HFF-Myc (cell line): ENCODE data around the gene KCTD2.
"Not testable (repeated sequence)": the region's sequence is repeated elsewhere in the genome, so short reads cannot be mapped to it uniquely, and the experiment has no call there.

ENCODE experiments used
- DNase-seq: peaks from one replicate; pipeline ENCODE4 v3.0.0-alpha.2; 2011; ENCODE audit warnings: low read depth; ENCODE audit errors: extremely low read depth
- H3K4me3 ChIP-seq: replicated peaks from 2 replicates; pipeline ENCODE4 v1.5.1; 2011; ENCODE audit warnings: low read depth, mild to moderate bottlenecking, control low read depth, low read length
- TF ChIP-seq, protein P1 (sequence below): IDR thresholded peaks from 2 replicates; pipeline ENCODE4 v1.5.1; 2012; ENCODE audit warnings: mild to moderate bottlenecking, low read depth, low read length, control low read depth; ENCODE audit errors: missing control alignments

Gene KCTD2

DNA sequence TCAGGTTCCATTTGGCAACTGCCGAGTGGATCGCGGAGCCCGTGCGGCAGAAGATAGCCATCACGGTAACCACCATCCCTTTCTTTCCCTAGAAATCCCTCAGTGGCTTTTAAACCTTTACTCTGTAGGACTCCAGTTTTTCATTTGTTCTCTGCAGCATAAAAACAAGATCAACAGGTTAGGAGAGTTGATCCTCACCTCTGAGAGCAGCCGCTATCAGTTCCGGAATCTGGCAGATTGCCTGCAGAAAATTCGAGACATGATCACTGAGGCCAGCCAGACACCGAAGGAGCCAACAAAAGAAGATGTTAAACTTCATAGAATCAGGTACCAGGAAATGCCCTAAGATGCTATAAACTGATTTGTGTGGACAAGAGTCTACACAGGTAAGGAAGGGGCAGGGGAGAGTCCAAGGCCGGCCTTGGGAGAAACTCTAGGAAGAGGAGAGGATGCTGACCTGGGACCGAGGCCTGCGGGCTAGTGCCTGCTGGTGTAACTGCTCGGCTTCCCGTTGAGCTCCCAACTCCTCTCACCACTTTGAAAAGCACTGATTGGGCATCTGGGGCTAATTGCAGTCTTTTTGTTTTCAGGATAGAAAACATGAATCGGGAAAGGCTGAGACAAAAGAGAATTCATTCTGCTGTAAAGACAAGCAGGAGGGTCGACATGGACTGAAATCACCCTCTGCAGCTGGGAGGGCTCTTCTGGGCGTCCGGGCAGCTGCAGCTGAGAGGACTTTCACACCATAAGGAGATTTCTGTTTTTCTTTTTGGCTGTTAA is 26.5 kb upstream of the KCTD2 start:
- DNase-seq, result no peak
- H3K4me3 ChIP-seq, result no peak overlapping the region
- TF ChIP-seq, protein P1, sequence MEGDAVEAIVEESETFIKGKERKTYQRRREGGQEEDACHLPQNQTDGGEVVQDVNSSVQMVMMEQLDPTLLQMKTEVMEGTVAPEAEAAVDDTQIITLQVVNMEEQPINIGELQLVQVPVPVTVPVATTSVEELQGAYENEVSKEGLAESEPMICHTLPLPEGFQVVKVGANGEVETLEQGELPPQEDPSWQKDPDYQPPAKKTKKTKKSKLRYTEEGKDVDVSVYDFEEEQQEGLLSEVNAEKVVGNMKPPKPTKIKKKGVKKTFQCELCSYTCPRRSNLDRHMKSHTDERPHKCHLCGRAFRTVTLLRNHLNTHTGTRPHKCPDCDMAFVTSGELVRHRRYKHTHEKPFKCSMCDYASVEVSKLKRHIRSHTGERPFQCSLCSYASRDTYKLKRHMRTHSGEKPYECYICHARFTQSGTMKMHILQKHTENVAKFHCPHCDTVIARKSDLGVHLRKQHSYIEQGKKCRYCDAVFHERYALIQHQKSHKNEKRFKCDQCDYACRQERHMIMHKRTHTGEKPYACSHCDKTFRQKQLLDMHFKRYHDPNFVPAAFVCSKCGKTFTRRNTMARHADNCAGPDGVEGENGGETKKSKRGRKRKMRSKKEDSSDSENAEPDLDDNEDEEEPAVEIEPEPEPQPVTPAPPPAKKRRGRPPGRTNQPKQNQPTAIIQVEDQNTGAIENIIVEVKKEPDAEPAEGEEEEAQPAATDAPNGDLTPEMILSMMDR, result no peak

DNA sequence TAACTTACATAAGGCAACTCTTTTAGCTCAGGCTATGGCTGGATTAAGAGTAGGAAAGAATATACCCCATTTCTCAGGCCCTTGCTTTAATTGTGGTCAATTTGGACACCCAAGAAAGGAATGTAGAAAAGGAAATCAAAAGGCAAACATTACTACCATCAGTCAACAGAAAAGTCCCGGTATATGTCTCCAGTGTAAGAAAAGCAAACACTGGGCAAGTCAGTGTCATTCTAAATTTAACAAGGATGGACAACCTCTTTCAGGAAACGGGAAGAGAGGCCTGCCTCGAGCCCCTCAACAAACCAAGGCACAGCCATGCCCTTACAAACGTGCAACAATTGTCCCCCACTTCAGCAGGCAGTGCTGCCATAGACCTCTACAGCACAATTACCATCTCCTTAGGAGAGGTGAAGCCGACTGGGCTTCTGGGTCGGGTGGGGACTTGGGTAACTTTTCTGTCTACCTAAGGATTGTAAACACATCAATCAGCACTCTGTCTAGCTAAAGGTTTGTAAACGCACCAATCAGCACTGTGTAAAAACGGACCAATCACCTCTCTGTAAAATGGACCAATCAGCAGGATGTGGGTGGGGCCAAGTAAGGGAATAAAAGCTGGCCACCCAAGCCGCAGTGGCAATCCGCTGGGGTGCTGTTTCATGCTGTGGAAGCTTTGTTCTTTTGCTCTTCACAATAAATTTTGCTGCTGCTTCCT is 22.2 kb upstream of the KCTD2 start:
- H3K4me3 ChIP-seq, result no peak overlapping the region
- TF ChIP-seq, protein P1, result no peak
- DNase-seq, result no peak

DNA sequence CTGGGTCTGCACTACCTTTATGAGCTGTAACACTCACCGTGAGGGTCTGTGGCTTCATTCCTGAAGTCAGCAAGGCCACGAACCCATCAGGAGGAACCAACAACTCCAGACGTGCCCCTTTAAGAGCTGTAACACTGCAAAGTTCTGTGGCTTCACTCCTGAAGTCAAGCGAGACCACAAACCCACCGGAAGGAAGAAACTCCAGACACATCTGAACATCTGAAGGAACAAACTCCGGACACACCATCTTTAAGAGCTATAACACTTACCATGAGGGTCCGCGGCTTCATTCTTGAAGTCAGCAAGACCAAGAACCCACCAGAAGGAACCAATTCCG is 21.7 kb upstream of the KCTD2 start:
- not testable (repeated sequence) for H3K4me3 ChIP-seq, DNase-seq

DNA sequence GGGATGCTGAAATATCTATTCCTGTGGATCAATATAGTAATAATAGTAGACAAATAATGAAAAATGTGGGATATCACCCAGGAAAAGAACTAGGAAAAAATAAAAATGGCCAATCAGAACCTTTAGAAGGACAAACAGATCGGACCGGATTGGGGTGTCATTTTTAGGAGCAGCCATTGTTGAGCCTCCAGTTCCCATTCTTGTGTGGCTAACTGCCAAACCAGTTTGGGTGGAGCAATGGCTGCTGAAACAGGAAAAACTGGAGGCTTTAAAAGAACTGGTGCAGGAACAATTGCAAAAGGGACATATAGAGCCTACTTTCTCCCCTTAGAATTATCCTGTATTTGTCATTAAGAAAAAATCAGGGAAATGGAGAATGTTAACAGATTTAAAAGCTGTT is 20.4 kb upstream of the KCTD2 start:
- not testable (repeated sequence) for DNase-seq

DNA sequence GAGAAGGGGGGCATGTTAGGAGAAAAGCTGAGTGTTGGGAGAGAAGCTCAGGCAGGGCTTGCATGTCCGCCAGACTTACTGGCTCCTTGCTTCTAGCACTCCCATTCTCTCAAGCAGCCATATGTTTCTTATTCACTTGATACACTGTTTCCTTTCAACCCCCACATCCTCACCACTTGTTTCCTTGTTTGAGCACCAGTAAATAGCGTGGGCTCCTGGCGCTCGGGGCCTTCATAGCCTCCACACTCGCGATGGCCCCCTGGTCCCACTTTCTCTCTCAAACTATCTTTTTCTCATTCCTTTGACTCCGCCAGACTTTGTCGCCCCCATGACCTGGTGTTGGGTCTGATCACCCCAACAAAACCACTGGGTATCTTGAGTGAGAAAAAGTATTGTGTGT is 16.9 kb upstream of the KCTD2 start:
- H3K4me3 ChIP-seq, result no peak overlapping the region
- TF ChIP-seq, protein P1, result no peak
- DNase-seq, result no peak

More for the DNA sequence above, 20.4 kb upstream of the KCTD2 start:
- H3K4me3 ChIP-seq, result not testable (repeated sequence)

DNA sequence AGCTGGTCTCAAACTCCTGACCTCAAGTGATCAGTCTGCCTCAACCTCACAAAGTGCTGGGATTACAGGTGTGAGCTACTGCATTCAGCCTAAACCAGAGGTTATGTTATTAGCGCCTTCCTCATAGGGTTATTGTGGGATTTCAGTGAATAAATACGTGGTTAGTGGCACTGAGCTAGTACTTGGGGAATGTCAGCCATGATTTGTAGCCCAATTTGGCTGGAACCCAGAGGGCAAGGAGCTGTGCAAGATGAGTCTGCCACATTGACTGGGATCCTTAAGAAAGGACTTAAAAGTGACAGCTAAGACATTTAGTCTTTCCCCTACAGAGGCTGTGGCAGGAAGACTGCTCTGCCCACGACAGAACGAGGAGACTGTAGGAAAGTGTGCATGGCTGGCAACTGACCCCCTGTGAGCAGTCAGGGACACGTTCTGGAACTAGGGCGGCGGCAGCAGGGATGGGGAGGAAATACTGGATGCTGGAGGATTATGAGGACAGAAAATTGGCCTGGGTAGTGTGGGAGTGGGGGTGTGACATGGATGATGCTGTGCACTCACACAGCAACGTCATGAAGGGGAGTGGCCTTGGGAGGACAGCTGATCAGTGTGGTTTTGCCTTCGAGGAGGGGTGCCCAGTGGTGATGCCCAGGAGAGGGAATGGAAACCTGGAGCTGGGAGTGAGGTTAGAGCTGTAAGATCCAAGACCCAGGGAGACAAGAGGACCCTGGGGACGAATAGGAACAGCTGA is 14.9 kb upstream of the KCTD2 start:
- H3K4me3 ChIP-seq, result peak overlapping the region; percentile 92
- no peak for DNase-seq
- TF ChIP-seq, protein P1, result no peak

DNA sequence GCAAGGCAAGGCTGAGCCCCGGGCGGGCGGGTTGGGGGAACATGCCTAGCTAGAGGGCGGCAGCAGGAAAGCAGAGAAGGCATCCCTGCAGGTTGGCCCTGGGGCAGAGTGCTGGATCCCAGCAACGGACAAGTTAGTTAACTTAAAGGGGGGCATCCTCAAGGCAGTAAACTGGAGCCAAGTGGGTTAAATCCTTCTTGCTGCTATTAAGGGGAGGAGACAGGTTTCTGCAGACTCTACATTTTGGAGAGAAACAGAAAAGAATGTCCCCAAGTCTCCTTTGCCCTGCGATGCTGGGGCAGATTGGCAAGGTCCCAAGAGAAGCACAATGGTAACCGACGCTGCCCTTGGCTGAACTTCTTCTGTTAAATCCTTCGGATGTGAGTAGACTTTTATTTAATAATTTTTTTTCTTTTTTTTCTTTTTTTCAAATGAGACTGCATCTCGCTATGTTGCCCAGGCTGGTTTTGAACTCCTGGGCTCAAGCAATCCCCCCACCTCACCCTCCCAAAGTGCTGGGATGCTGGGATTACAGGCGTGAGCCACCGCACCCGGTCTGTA is 14.2 kb upstream of the KCTD2 start:
- peak overlapping the region; percentile 92 for H3K4me3 ChIP-seq
- no peak for DNase-seq
- TF ChIP-seq, protein P1, result no peak
